Measurements from ENCODE around the gene KCNQ1. TPM values are rescaled to one million over a fixed set of nuclear protein-coding genes. Genes with fewer than 3 reads are reported as not detected.

Gene KCNQ1
- total and polyA plus RNA-seq, 9 of the 15 experiments (the other 6 are each of a cell fraction or from before 2014, with no cell fraction given): 0.44 TPM; not detected in 8

- no peak for TF ChIP-seq PATZ1 (CRISPR knock-in tag; IDR thresholded peaks at IDR 0.05; ENCODE audit: borderline replicate concordance)
- peak; percentile 86; the same call in 1 of the 2 replicates for TF ChIP-seq ZBTB7A (IDR thresholded peaks at IDR 0.05; ENCODE audit: borderline replicate concordance, control insufficient read depth, low read depth, low read length)
- TF ChIP-seq ZBTB1 (CRISPR knock-in tag; IDR thresholded peaks at IDR 0.05; ENCODE audit: borderline replicate concordance, low read depth): 0 out of 2 replicates have a peak, but pooled peaks have one; percentile 32
- TF ChIP-seq FOSL1 (tag; conservative IDR thresholded peaks at IDR 0.05): peak; percentile 84
- TF ChIP-seq ZNF766 (CRISPR knock-in tag; conservative IDR thresholded peaks at IDR 0.05): 0 out of 2 replicates have a peak, but pooled peaks have one; percentile 26
- TF ChIP-seq VEZF1 (CRISPR knock-in tag; IDR thresholded peaks at IDR 0.05): peak; percentile 83
- peak; percentile 44 for TF ChIP-seq PRDM10 (IDR thresholded peaks at IDR 0.05; ENCODE audit: partially characterized antibody)
- 0 out of 2 replicates have a peak, but pooled peaks have one; percentile 33 for TF ChIP-seq ZNF592 (IDR thresholded peaks at IDR 0.05)
- peak; percentile 43; the same call in 1 of the 2 replicates for TF ChIP-seq CEBPG (CRISPR knock-in tag; IDR thresholded peaks at IDR 0.05)
- TF ChIP-seq CEBPG (tag; conservative IDR thresholded peaks at IDR 0.05 in 1 of 2, IDR thresholded peaks at IDR 0.05 in 1 of 2): no peak
- 0 out of 2 replicates have a peak, but pooled peaks have one; percentile 9 for TF ChIP-seq MAX (CRISPR knock-in tag; IDR thresholded peaks at IDR 0.05)
- TF ChIP-seq MCM2 (IDR thresholded peaks at IDR 0.05; ENCODE audit: low read depth): no peak
Observed at GRCh38 chr11:2741377-2742131, 296.7 kb downstream of the KCNQ1 start (continued).
